Right cardiac atrium (tissue), 5 donors: ENCODE measurements around the gene RPGRIP1. TPM values are rescaled to one million over a fixed set of nuclear protein-coding genes. Genes with fewer than 3 reads are reported as not detected.
A peak's percentile ranks its signal among the peaks of the same experiment; 100 is the strongest.
"Not testable (repeated sequence)": the region's sequence is repeated elsewhere in the genome, so short reads cannot be mapped to it uniquely, and the experiment has no call there.

ENCODE experiments used
- ATAC-seq, 2 donors: fragments of 200-7000 bp; cut with Tn5 transposase; one replicate each; pipeline versions ENCODE4 v1.8.0 to v1.9.1; 2020; ENCODE audit warnings: moderate library complexity in 2 of 2, mild to moderate bottlenecking in 1 of 2
- DNase-seq, 3 donors: peaks; one replicate each; pipeline ENCODE4 v3.0.0-alpha.2; 2020
- H3K27ac ChIP-seq: one replicate; pipeline ENCODE4 v1.5.1; 2013; ENCODE audit warnings: mild to moderate bottlenecking, low read length, control low read depth, moderate library complexity
- H3K27me3 ChIP-seq: one replicate; pipeline ENCODE4 v1.6.1; 2013; ENCODE audit not compliant: control insufficient read depth, insufficient read depth
- H3K4me1 ChIP-seq: one replicate; pipeline ENCODE4 v1.6.1; 2013; ENCODE audit warnings: low read length; ENCODE audit not compliant: control insufficient read depth, insufficient read depth
- H3K4me3 ChIP-seq: one replicate; pipeline ENCODE4 v1.5.1; 2013; ENCODE audit warnings: low read length, control low read depth
- H3K9me3 ChIP-seq: one replicate; pipeline ENCODE4 v1.6.1; 2013; ENCODE audit warnings: low read length; ENCODE audit not compliant: control insufficient read depth
- WGBS: extraction: QIAGEN DNeasy Blood & Tissue Kit; methylation state at CpG from one replicate; pipeline ENCODE4 v1.1.7; 2013; 5-methylcytosine and 5-hydroxymethylcytosine counted together
- intact Hi-C, 4 donors: fragments of 100-400 bp; cut with DNase I; formaldehyde crosslinking; loops; one replicate each; pipeline versions ENCODE4 v1.11.0 to v1.14.0; 2022 to 2023
- polyA plus RNA-seq: library from polyadenylated mRNA; stranded (reverse); fragments of 200-250 nt; gene quantifications from one replicate; pipeline ENCODE4 v1.2.3, GENCODE V29; 2013
- total RNA-seq, 4 donors: library from RNA; stranded (reverse); fragmentation: NEBNext Ultra II Directional; extraction: Animal tissue kit (Norgen Biotek cat#: 25700); gene quantifications; one replicate each; pipeline ENCODE4 v1.2.1, GENCODE V29; 2021
- donor health status: healthy with polysubstance abuse.
- donor health status: DM: no; HTN: yes; CAD: no.
- donor health status: DM: no; HTN: no; CAD: no.
- donor health status: DM: no; HTN: yes; CAD: no; lungs with severe emphysema.
- donor health status: DM: yes; HTN: yes; CAD: no.

RPGRIP1 gene
- total and polyA plus RNA-seq, 5 donors: 0.20 to 1.0 (median 0.42) TPM

DNA sequence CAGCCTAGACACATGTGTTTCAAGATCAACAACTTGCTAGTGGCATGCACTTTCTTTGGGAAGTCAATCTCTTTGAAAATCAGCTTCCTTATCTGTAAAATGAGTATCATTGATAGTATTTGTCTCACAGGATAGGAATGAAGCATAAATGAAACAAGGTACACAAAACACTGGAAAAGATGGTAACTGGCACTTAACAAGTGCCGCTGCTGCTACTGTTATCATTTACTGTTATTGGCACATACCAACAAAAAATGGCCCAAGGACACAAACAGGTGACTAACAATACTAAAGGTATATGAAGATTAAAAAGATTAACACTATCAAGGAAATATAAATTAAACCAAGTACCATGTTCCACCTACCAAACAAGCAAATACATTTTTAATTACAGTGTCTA, 31.5 kb upstream of the RPGRIP1 start:
- no peak overlapping the region for H3K4me3 ChIP-seq
- H3K27me3 ChIP-seq: no peaks in the 10 kb centered on the region
- no peak for ATAC-seq
- no peak for DNase-seq
- H3K27ac ChIP-seq: no peak overlapping the region
- intact Hi-C loops: loop anchor here in 1 of 4 donors (10.0 kb wide), 1 partner anchor 136 kb away; the partner anchor contains the start of gene SUPT16H
- H3K9me3 ChIP-seq: no peaks in the 10 kb centered on the region
- no peaks in the 10 kb centered on the region for H3K4me1 ChIP-seq
- WGBS: 96% methylated on average over 1 of the region's 1 CpG

DNA sequence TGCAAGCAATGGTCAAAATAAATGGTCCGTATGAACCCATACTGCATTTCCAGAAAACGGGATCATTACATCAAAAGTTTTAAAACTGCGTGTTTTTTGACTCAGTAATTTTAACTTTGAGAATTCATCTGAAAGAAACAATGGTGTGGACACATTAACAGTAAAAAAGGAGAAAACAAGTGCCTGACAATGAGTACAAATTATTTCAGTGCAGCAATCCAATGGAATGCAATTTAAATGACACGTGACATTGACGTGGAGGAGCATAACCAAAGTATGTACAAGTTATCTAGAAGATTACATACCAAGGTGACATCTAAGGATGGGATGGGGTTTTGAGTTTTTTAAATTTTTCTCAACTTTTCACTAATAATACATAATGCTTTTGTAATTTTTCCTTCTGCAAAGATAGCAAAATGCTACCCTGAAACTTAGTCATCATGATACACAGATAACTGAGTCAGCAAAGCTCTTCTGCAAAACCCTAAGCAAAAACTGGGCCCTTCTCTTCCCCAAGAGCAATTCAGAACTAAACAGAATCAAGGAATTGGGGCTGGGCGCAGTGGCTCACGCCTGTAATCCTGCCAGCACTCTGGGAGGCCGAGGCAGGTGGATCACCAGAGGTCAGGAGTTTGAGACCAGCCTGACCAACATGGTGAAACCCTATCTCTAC, 31.0 kb upstream of the RPGRIP1 start:
- H3K4me1 ChIP-seq: peaks cover 2% of the 10 kb centered on the region

DNA sequence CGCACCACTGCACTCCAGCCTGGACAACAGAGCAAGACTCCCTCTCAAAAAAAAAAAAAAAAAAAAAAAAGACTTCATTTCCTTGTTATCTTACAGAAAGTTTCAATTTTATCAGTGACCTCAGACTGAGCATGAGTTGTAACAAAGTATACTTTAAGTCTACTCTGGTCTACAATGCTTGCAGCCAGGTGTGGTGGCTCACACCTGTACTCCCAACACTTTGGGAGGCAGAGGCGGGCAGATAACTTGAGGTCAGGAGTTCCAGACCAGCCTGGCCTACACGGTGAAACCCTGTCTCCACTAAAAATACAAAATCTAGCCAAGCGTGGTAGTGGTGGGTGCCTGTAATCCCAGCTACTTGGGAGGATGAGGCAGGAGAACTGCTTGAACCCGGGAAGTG, 28.7 kb upstream of the RPGRIP1 start:
- no peak for DNase-seq
- 94% methylated on average over 5 of the region's 5 CpGs for WGBS
- Histone ChIP-seq H3K4me3 (no peak overlapping the region), H3K27ac (no peak overlapping the region), H3K9me3 (no peaks in the 10 kb centered on the region), H3K27me3 (no peaks in the 10 kb centered on the region), H3K4me1 (peaks cover 2% of the 10 kb centered on the region)
- intact Hi-C loops: no loop called here
- no peak for ATAC-seq

More for the DNA sequence above, 31.0 kb upstream of the RPGRIP1 start:
- Histone ChIP-seq H3K9me3 (no peaks in the 10 kb centered on the region), H3K27ac (no peak overlapping the region), H3K4me3 (no peak overlapping the region), H3K27me3 (no peaks in the 10 kb centered on the region)
- 90% methylated on average over 8 of the region's 8 CpGs for WGBS
- DNase-seq: no peak
- intact Hi-C loops: loop anchor here in 1 of 4 donors (10.0 kb wide), 1 partner anchor 136 kb away; the partner anchor contains the start of gene SUPT16H
- no peak for ATAC-seq

DNA sequence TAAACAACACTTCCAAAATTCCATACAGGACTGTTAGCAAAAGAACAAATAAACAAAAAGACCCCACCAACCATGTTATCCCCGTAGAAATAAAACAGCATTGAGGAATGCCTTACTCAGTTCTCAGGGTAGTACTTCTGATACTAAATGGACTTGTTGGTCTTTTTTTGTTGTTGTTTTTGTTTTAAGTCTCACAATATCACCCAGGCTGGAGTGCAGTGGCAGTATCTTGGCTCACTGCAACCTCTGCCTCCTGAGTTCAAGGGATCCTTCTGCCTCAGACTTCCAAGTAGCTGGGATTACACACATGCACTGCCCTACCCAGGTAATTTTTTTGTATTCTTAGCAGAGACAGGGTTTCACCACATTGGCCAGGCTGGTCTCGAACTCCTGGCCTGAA, 27.7 kb upstream of the RPGRIP1 start:
- WGBS: 90% methylated on average over 2 of the region's 2 CpGs
- no peak overlapping the region for H3K27ac ChIP-seq
- intact Hi-C loops: no loop called here
- no peak overlapping the region for H3K4me3 ChIP-seq
- peaks cover 5% of the 10 kb centered on the region for H3K4me1 ChIP-seq
- H3K27me3 ChIP-seq: no peaks in the 10 kb centered on the region
- no peaks in the 10 kb centered on the region for H3K9me3 ChIP-seq
- ATAC-seq (no peak), DNase-seq (no peak)

DNA sequence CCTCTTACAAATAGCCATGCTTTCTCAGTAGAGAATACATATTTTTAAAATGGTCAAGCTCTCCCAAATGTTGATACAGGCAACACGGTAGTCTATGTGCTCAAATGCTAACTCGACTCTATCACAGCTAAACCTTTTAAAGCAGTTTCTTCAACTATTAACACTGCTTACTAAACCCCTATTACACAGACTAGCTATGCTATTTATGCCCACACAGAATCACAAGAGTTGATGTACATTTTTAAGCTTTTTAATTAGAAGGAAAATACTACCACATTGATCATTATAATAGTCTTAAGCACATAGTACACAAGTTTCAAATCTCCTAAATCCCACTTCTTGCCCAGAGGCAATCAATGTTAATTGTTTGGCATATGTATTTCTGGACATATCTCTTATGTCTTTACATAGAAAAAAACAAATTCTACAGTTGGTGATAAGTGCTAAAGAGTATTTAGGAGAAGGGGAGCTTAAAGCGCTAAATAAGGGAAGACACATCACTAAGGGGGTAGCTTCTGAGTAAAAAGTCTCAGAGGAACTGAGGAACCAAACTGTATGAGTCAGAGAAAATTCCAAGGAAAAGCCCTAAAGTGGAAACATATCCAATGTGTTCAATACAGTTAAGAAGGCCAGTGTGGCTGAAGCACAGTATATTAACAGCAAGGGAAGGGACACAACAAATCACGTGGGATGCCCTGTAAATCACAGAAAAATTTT, 24.3 kb upstream of the RPGRIP1 start:
- Histone ChIP-seq H3K27ac (no peak overlapping the region), H3K27me3 (no peaks in the 10 kb centered on the region), H3K4me1 (peaks cover 8% of the 10 kb centered on the region), H3K9me3 (no peaks in the 10 kb centered on the region), H3K4me3 (no peak overlapping the region)
- DNase-seq (no peak), ATAC-seq (no peak)
- WGBS: 67% methylated on average over 4 of the region's 4 CpGs
- intact Hi-C loops: no loop called here

DNA sequence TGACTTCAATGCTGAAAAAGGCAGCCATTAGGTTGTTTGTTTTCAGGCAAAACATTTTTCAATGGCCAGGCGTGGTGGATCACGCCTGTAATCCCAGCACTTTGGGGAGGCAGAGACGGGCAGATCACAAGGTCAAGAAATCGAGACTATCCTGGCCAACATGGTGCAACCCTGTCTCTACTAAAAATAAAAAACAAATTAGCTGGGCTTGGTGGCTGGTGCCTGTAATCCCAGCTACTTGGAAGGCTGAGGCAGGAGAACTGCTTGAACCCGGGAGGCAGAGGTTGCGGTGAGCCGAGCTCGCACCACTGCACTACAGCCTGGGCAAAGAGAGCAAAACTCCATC, 23.8 kb upstream of the RPGRIP1 start:
- ATAC-seq, H3K4me1 ChIP-seq, intact Hi-C loops, H3K27ac ChIP-seq, H3K27me3 ChIP-seq, H3K9me3 ChIP-seq, H3K4me3 ChIP-seq, DNase-seq: not testable (repeated sequence)
- WGBS: 88% methylated on average over 8 of the region's 8 CpGs

DNA sequence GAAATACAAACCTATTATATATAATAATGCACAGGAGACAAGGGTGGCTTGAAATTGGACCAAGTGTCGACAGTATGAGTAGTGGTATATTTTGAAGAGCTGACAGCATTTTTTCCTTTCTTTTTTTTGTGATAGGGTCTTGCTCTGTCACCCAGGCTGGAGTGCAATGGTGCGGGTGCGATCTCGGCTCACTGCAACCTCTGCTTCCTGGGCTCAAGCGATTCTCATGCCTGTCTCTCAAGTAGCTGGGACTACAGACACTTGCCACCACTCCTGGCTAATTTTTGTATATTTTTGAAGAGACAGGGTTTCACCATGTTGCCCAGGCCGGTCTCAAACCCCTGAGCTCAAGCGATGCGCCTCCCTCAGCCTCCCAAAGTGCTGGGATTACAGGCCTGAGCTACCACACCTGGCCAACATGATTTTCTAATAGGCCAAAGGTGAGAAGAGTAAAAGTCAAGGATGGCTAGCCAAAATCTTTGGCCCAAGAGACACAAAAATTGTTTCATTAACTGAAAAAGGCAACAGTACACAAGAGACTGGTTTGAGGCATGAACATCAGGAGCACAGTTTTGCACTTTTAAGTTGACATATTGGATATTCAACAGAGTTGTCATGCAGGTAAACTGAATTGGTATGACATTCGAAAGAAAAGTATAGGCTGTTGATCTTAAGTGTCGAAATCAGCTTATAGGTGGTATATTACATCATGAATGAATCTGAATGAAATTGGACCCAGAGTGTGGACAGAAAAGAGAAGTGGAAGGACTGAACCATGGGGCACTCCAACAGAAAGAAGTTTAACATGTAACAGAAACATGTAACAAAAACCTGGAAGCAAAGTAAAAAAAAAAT, 23.1 kb upstream of the RPGRIP1 start:
- ATAC-seq (no peak), DNase-seq (no peak)
- intact Hi-C loops: no loop called here
- no peaks in the 10 kb centered on the region for H3K9me3 ChIP-seq
- 88% methylated on average over 10 of the region's 10 CpGs for WGBS
- H3K4me1 ChIP-seq: peaks cover 8% of the 10 kb centered on the region
- no peak overlapping the region for H3K27ac ChIP-seq
- no peak overlapping the region for H3K4me3 ChIP-seq
- H3K27me3 ChIP-seq: no peaks in the 10 kb centered on the region

DNA sequence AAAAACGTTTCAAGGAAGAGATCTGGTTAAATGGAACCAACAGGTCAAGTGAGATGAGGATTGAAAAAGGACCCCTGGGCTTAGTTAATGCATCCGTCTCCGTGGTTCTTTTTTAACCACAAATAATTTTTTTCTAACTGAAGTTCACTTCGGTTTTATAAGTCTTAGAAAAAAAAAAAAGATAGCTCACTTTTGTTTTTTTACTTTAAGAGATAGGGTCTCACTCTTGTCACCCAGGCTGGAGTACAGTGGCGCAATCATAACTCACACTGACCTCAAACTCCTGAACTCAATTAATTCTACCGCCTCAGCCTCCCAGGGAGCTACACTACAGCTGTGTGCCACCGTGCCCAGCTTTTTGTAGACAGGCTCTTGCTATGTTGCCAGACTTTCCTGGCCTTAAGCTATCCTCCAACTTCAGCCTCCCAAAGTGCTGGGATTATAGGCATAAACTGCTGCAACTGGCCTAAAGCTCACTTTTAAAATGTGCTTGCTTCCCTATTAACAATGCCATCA, 22.4 kb upstream of the RPGRIP1 start:
- Histone ChIP-seq H3K27me3 (no peaks in the 10 kb centered on the region), H3K9me3 (no peaks in the 10 kb centered on the region), H3K27ac (no peak overlapping the region), H3K4me3 (no peak overlapping the region), H3K4me1 (peaks cover 10% of the 10 kb centered on the region)
- DNase-seq: no peak
- intact Hi-C loops: no loop called here
- ATAC-seq: peak in 1 of 2 donors; percentile 9
- 48% methylated on average over 7 of the region's 7 CpGs for WGBS

DNA sequence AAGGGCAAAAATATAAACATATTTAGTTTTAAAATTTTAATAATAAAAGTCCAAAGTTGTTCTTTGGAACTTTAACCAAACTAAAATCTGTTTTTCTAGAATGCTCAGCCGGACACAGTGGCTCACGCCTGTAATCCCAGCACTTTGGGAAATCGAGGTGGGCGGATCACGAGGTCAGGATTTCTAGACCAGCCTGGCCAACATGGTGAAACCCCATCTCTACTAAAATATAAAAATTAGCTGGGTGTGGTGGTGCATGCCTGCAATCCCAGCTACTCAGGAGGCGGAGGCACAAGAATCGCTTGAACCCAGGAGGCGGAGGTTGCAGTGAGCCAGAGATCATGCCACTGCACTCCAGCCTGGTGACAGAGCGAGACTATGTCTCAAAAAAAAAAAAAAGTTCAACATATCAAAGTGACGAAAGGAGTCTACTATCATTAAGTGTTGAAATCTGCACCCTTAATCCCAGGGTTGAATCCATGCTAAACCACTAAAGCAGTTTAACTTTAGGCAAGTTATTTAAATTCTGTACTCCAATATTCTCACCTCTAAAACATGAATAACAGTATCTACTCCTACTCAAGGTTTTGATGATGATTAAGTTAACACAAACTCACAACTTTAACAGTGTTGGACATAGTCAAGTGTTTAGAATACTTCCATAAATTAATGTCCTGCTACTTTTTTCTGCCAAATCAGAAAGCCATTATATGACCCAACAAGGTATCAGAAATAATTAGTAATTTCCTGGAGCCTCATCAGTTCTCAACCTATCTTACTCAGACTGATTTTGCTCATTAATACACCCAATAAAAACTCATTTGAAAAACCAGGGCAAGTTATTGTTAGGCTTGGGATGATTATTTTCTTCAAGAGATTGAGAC, 21.6 kb upstream of the RPGRIP1 start:
- DNase-seq (no peak), ATAC-seq (no peak)
- Histone ChIP-seq H3K4me1 (peaks cover 11% of the 10 kb centered on the region), H3K27ac (no peak overlapping the region), H3K4me3 (no peak overlapping the region), H3K9me3 (no peaks in the 10 kb centered on the region), H3K27me3 (no peaks in the 10 kb centered on the region)
- intact Hi-C loops: no loop called here
- WGBS: 78% methylated on average over 10 of the region's 10 CpGs
